ENCODE measurements around the gene PTGES3.

- TF ChIP-seq EGR1 (IDR thresholded peaks at IDR 0.05; ENCODE audit: low read depth in 2 of 2) = no peak
- no peak for TF ChIP-seq CTCF (IDR thresholded peaks at IDR 0.05; ENCODE audit: low read depth, low read length, missing input control)
- TF ChIP-seq YY1 (IDR thresholded peaks at IDR 0.05) = no peak
- TF ChIP-seq MAX (IDR thresholded peaks at IDR 0.05) = no peak
- no peak for TF ChIP-seq RXRA (IDR thresholded peaks at IDR 0.05)
- no peak for TF ChIP-seq TAF1 (conservative IDR thresholded peaks at IDR 0.05)
- TF ChIP-seq ATF3 (IDR thresholded peaks at IDR 0.05) = no peak
- no peak for TF ChIP-seq JUND (IDR thresholded peaks at IDR 0.05)
- no peak for TF ChIP-seq REST (IDR thresholded peaks at IDR 0.05)
- no peak for TF ChIP-seq HNF4G (IDR thresholded peaks at IDR 0.05)
- no peak for TF ChIP-seq RAD21 (IDR thresholded peaks at IDR 0.05)
- TF ChIP-seq NR2F2 (IDR thresholded peaks at IDR 0.05) = no peak
- no peak for TF ChIP-seq HNF4A (conservative IDR thresholded peaks at IDR 0.05)
These were observed 17.2 kb downstream of the PTGES3 start for GRCh38 chr12:56670836-56671235.

Measured in liver (tissue), 3 donors.